HAP-1 (cell line): ENCODE measurements around the gene TMEM26.

Source experiments
- DNase-seq, 2 experiments: peaks; one replicate each; pipeline ENCODE4 v3.0.0-alpha.2; 2016 to 2020; ENCODE audit warnings: low spot score in 2 of 2
- H3K27me3 ChIP-seq: fragments of 250-450 bp; sonication (Bioruptor Pico); 2 replicates; pipeline ENCODE4 v1.5.1; 2020; ENCODE audit warnings: low read depth, mild to moderate bottlenecking, moderate library complexity
- H3K36me3 ChIP-seq: fragments of 250-450 bp; sonication (Bioruptor Pico); replicated peaks from 2 replicates; pipeline ENCODE4 v1.5.1; 2020; ENCODE audit warnings: mild to moderate bottlenecking
- H3K4me1 ChIP-seq: fragments of 250-450 bp; sonication (Bioruptor Pico); 2 replicates; pipeline ENCODE4 v1.5.1; 2020; ENCODE audit warnings: mild to moderate bottlenecking
- H3K4me3 ChIP-seq: fragments of 250-450 bp; sonication (Bioruptor Pico); 2 replicates; pipeline ENCODE4 v1.5.1; 2020; ENCODE audit warnings: mild to moderate bottlenecking, moderate library complexity
- H3K9me3 ChIP-seq: fragments of 250-450 bp; sonication (Bioruptor Pico); 2 replicates; pipeline ENCODE4 v1.5.1; 2020; ENCODE audit warnings: mild to moderate bottlenecking, moderate library complexity
- in situ Hi-C: fragments of 300-500 bp; cut with MboI; formaldehyde crosslinking; loops from 3 replicates; pipeline ENCODE4 v1.14.3; 2020; ENCODE audit warnings: low sequenced_read_pairs, inconsistent platforms, mixed read lengths

TMEM26 gene

GRCh38 chr10:61471491-61471890 lies 18.3 kb upstream of the TMEM26 start:
- in situ Hi-C loops: no loop called here
- Histone ChIP-seq H3K4me1 (no peaks in the 10 kb centered on the region), H3K27me3 (no peaks in the 10 kb centered on the region), H3K36me3 (no peaks in the 10 kb centered on the region), H3K4me3 (no peak overlapping the region), H3K9me3 (no peaks in the 10 kb centered on the region)
- no peak for DNase-seq

DNA sequence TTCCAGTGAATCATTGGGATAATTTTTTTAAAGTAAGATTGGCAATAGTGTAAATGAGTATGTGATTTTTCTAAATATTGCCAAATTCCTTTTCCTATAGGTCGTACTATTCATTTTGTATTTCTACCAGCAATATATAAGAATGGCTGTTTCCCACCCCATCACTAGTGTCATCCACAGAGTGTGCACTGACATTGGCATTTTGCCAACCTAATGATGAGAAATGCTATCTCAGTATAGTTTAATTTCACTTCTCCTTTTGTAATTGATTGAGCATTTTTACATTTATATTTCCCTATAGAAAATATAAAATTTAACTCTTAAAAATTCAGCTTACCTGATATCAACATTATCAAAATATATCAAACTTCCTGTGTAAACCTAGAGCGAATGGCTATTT lies 17.6 kb upstream of the TMEM26 start:
- in situ Hi-C loops: no loop called here

DNA sequence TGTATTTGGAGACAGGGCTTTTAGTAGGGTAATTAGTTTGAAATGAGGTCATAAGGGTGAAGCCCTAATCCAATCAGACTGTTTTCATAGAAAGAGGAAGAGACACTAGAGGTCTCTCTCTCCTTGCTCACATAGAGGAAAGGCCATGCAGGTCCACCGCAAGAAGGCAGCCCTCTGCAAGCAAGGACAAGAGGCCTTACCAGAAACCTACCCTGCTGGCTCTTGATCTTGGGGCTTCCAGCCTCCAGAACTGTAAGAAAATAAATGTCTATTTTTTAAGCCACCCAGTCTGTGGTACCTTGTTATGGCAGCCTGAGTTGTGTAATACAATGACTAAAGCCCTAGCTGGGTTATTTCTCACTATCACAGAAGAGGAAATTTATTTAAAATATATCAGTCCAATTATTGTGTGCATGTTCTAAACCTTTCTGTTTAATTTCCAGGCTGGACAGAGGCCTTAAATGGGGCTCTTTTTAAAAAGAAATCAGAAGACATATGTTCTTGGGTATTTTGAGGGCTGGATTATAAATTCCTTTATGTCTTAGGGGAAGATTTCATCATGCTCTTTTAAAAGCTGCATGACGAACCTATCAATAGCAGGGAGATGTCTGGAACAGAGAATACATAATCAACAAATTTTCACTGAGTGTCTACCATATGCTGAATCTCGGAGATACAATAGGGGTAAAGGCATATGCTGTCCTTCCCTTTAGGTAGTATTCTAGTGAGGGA lies 12.9 kb upstream of the TMEM26 start:
- in situ Hi-C loops: no loop called here
- H3K4me3 ChIP-seq: no peak overlapping the region
- H3K4me1 ChIP-seq: no peaks in the 10 kb centered on the region
- DNase-seq: peak in 1 of 2 experiments; percentile 13
- no peaks in the 10 kb centered on the region for H3K36me3 ChIP-seq
- no peaks in the 10 kb centered on the region for H3K9me3 ChIP-seq
- no peaks in the 10 kb centered on the region for H3K27me3 ChIP-seq

More for the DNA sequence above, 17.6 kb upstream of the TMEM26 start:
- Histone ChIP-seq H3K27me3 (no peaks in the 10 kb centered on the region), H3K4me3 (no peak overlapping the region), H3K9me3 (no peaks in the 10 kb centered on the region), H3K36me3 (no peaks in the 10 kb centered on the region), H3K4me1 (no peaks in the 10 kb centered on the region)
- DNase-seq: no peak

DNA sequence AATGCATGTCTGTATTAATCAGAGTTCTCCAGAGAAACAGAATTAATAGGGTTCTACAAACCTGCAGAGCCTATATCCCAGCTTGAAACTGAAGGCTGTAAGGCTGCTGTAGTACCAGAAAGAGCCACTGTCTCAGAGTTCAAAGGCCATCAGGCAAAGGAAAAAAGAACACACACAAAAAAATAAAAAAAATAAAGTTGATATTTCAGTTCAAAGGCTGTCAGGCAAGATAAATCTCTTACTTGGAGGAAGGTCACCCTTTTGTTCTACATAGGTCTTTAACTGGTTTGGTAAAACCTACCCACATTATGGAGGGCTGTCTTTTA lies 12.0 kb upstream of the TMEM26 start:
- no peaks in the 10 kb centered on the region for H3K9me3 ChIP-seq
- no peak for DNase-seq
- H3K36me3 ChIP-seq: no peaks in the 10 kb centered on the region
- H3K27me3 ChIP-seq: no peaks in the 10 kb centered on the region
- H3K4me3 ChIP-seq: no peak overlapping the region
- no peaks in the 10 kb centered on the region for H3K4me1 ChIP-seq
- in situ Hi-C loops: no loop called here

DNA sequence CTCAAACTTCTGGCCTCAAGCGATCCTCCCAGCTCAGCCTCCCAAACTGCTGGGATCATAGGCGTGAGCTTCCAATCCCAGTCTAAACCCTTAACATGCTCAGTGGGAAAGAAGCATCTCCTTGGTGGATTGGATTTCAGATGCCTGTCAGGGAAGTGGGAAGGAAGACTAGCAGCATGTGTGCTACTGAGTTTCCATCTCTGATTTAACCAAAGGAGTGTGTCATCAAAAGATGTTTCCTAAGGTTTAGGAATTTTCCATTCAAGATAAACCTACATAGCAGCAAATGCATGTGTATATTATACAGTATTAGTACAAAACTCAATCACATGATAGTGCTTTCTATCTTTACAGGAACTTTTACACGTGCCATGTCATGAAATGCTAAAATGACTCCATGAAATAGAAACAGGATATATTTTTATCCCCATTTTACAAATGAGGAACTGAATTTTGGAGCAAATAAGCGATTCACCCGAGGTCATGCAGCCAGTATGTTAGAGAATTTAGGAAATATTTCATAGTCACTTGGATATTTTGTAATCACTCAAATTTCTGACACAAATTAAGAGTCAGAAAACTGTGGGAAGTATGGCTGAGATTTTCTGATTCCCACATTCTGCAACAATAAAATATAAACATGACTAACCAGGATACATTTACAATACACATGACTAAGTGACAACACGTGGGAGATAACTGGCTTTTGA lies 11.4 kb upstream of the TMEM26 start:
- in situ Hi-C loops: no loop called here
- no peaks in the 10 kb centered on the region for H3K9me3 ChIP-seq
- no peaks in the 10 kb centered on the region for H3K4me1 ChIP-seq
- H3K36me3 ChIP-seq: no peaks in the 10 kb centered on the region
- no peaks in the 10 kb centered on the region for H3K27me3 ChIP-seq
- DNase-seq: no peak
- no peak overlapping the region for H3K4me3 ChIP-seq

DNA sequence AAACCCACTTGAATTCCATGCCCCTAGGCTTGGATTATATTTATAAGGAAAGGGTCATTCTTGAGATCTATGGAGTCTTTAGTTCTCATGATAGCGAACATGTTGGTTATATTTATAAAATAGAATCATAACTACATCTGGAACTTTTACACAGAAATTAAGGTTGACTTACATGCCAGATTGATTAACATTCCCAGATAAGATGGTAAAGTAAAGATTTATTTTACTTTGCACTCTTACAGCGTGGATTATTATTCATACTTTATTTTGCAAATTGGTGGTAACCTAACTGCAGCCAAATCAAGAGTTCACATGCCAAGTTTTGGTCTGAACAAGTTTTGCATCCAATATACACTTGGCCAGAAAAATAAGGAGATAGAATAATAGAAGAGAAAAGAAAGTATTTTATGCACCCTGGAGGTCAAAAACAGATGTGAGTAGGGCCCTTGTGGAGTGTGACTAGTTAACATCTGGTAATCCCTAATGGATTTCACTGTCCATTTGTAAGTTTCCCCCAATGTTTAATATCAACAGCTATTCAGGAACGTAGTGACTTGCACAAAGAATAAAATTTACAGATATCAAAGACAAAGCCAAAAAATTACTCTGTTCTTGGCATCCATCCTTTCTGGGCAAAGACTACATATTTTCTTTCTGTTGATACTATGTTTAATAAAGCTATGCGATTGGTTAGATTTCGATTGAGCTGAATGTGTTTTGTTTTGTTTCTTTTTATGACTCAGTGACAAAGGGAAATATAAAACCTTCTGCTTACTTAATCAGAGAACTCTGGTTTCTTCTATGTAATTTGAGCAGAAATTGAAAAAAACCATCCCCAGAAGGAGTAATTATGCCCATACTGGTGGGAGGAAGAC lies 10.1 kb upstream of the TMEM26 start:
- Histone ChIP-seq H3K36me3 (no peaks in the 10 kb centered on the region), H3K9me3 (no peaks in the 10 kb centered on the region), H3K27me3 (no peaks in the 10 kb centered on the region), H3K4me3 (no peak overlapping the region), H3K4me1 (no peaks in the 10 kb centered on the region)
- in situ Hi-C loops: no loop called here
- DNase-seq: no peak

DNA sequence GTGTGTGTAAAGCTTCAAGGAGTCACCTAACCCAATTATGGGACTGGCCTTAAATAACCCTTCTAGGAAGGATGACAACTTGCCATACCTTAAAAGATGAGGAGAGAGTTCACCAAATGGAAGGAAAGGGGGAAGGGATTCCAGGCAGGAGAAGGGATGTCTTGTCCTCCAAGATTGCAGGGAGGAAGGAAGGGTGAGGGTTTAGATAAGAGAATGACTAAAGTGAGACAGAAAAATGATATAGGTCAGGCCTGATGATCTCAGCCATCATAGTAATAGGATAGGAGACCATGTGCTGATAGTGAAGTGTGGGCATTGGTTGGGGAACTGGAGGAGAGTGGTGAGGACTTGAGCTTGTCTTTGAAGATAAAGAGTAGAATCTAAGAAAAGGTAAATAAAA lies 7.7 kb upstream of the TMEM26 start:
- no peaks in the 10 kb centered on the region for H3K4me1 ChIP-seq
- H3K9me3 ChIP-seq: no peaks in the 10 kb centered on the region
- no peaks in the 10 kb centered on the region for H3K27me3 ChIP-seq
- DNase-seq: no peak
- no peaks in the 10 kb centered on the region for H3K36me3 ChIP-seq
- no peak overlapping the region for H3K4me3 ChIP-seq
- in situ Hi-C loops: no loop called here

GRCh38 chr10:61458031-61458430 lies 4.8 kb upstream of the TMEM26 start:
- in situ Hi-C loops: no loop called here
- no peaks in the 10 kb centered on the region for H3K27me3 ChIP-seq
- DNase-seq: no peak
- H3K4me1 ChIP-seq: no peaks in the 10 kb centered on the region
- no peaks in the 10 kb centered on the region for H3K36me3 ChIP-seq
- no peak overlapping the region for H3K4me3 ChIP-seq
- no peaks in the 10 kb centered on the region for H3K9me3 ChIP-seq

GRCh38 chr10:61456095-61456789 lies 3.1 kb upstream of the TMEM26 start:
- DNase-seq: no peak
- no peaks in the 10 kb centered on the region for H3K9me3 ChIP-seq
- in situ Hi-C loops: no loop called here
- no peaks in the 10 kb centered on the region for H3K36me3 ChIP-seq
- H3K4me3 ChIP-seq: no peak overlapping the region
- H3K4me1 ChIP-seq: no peaks in the 10 kb centered on the region
- H3K27me3 ChIP-seq: no peaks in the 10 kb centered on the region

- in situ Hi-C loops: no loop called here
- H3K27me3 ChIP-seq: no peaks in the 10 kb centered on the region
- no peaks in the 10 kb centered on the region for H3K9me3 ChIP-seq
- H3K4me3 ChIP-seq: no peak overlapping the region
- no peaks in the 10 kb centered on the region for H3K36me3 ChIP-seq
- no peaks in the 10 kb centered on the region for H3K4me1 ChIP-seq
- DNase-seq: no peak
Observed at GRCh38 chr10:61455656-61456055, 2.5 kb upstream of the TMEM26 start.

DNA sequence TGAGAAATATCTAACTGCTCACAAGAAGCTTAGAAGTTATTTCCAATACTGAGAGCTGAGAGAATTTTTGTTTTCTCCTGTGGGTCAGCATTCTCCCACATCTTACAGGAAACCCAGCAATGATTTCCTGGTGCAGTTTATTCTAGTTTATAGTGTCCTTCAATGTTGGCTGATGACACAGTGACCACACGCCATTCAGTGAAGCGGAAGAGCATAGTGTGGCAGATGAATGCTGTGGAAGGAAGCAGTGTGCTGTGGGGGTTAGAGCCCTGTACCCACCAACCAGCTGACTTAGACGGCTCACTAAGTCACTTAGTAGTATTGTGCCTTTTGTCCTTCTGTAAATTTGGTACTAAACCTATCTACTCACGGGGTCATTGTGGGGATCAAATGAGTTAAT lies 1.4 kb upstream of the TMEM26 start:
- in situ Hi-C loops: no loop called here
- Histone ChIP-seq H3K9me3 (no peaks in the 10 kb centered on the region), H3K27me3 (no peaks in the 10 kb centered on the region), H3K4me1 (no peaks in the 10 kb centered on the region), H3K4me3 (no peak overlapping the region), H3K36me3 (no peaks in the 10 kb centered on the region)
- no peak for DNase-seq

DNA sequence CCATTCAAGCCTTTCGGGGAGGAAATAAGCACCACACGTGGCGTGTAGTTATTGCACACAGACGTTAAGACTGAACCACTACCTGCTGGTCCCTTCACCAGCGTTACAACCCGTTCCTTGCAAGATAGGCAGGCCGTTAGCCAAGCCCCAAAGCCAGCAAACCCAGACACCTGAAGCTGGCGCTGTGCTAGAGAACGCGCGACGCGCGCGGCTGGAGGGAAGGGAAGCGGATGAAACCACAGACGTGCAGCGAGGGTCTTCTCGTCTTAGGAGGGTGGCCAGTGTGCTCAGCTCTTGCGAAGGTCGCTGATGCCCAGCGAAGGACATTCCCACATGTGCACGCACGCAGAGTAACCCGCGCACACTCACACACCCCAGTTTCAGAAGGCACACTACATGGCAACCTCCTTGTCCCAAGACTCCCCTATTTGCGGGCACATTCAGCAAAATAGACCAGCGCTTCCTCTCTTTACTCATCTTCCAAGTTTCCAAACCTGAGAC lies 980 bp downstream of the TMEM26 start:
- no peak for DNase-seq
- no peaks in the 10 kb centered on the region for H3K36me3 ChIP-seq
- H3K27me3 ChIP-seq: no peaks in the 10 kb centered on the region
- no peaks in the 10 kb centered on the region for H3K4me1 ChIP-seq
- no peaks in the 10 kb centered on the region for H3K9me3 ChIP-seq
- in situ Hi-C loops: no loop called here
- no peak overlapping the region for H3K4me3 ChIP-seq

- Histone ChIP-seq H3K4me3 (no peak overlapping the region), H3K27me3 (no peaks in the 10 kb centered on the region)
- DNase-seq: no peak
Observed at GRCh38 chr10:61451357-61451756, 1.8 kb downstream of the TMEM26 start.

More at GRCh38 chr10:61451357-61451756, 1.8 kb downstream of the TMEM26 start:
- Histone ChIP-seq H3K9me3 (no peaks in the 10 kb centered on the region), H3K4me1 (no peaks in the 10 kb centered on the region), H3K36me3 (no peaks in the 10 kb centered on the region)
- in situ Hi-C loops: no loop called here
